K562 (cell line): ENCODE results near the gene RUNX1. TPM values are rescaled to one million over a fixed set of nuclear protein-coding genes. Genes with fewer than 3 reads are reported as not detected.

Source experiments
- ATAC-seq: fragments of 200-7000 bp; cut with Tn5 transposase; 3 replicates; pipeline ENCODE4 v1.9.1; 2020; ENCODE audit warnings: moderate library complexity
- BruUV-seq: library from RNA; stranded (reverse); fragments of 400-500 nt; replicated peaks from 2 replicates; lab custom pipeline; 2021; lab: Mats Ljungman, UMichigan
- CTCF ChIA-PET: fragments of 300-600 bp; formaldehyde crosslinking; extraction: SDS; loops from one replicate; lab custom pipeline; 2021; ENCODE audit warnings: low intra/inter-chr PET ratio; lab: Yijun Ruan, JAX
- POLR2A ChIA-PET: fragments of 300-600, 350-650 bp; sonication (Branson Sonifier 250); formaldehyde crosslinking; extraction: SDS; loops from one replicate; lab custom pipeline; 2021; ENCODE audit warnings: antibody characterized with exemption, inconsistent platforms; lab: Yijun Ruan, JAX
- DNase-seq, 4 experiments: peaks; one replicate each; pipeline versions ENCODE4 v3.0.0 to v3.0.0-alpha.2; 2011 to 2018; ENCODE audit warnings: low spot score in 3 of 4, mixed read lengths in 3 of 4; ENCODE audit errors: extremely low read depth in 1 of 4
- FAIRE-seq: peaks from 2 replicates; lab custom pipeline; 2011; peaks lifted over from hg19 to GRCh38; lab: Jason Lieb, UNC
- H2AFZ ChIP-seq: 2 replicates; pipeline ENCODE4 v1.6.0; 2011; ENCODE audit warnings: low read depth, low read length, control low read depth, inconsistent platforms
- H3K27ac ChIP-seq: fragments of 200-600 bp; 3 replicates; pipeline ENCODE4 v1.8.0; 2011; ENCODE audit warnings: low read depth, mild to moderate bottlenecking, control low read depth, inconsistent platforms, low read length, moderate library complexity, mixed read lengths; ENCODE audit errors: extremely low read depth
- H3K27me3 ChIP-seq, 2 experiments: fragments of 300-600 bp in 1 of 2; 2 replicates in 1 of 2; 3 replicates in 1 of 2; pipeline versions ENCODE4 v1.6.0 to v1.8.0; 2011; ENCODE audit warnings: inconsistent platforms in 2 of 2, low read length in 2 of 2, mild to moderate bottlenecking in 1 of 2, mixed read lengths in 1 of 2, moderate library complexity in 1 of 2; ENCODE audit not compliant: control insufficient read depth in 2 of 2, insufficient read depth in 2 of 2
- H3K36me3 ChIP-seq: fragments of 300-600 bp; 3 replicates; pipeline ENCODE4 v1.8.0; 2011; ENCODE audit warnings: mild to moderate bottlenecking, low read length, inconsistent platforms; ENCODE audit not compliant: control insufficient read depth, insufficient read depth
- H3K4me1 ChIP-seq, 2 experiments: fragments of 200-600 bp in 1 of 2; replicated peaks in 1 of 2; 2 replicates in 1 of 2; 3 replicates in 1 of 2; pipeline versions ENCODE4 v1.5.1 to v1.8.0; 2011; ENCODE audit warnings: inconsistent platforms in 2 of 2, low read length in 2 of 2, mild to moderate bottlenecking in 1 of 2, mixed read lengths in 1 of 2, moderate library complexity in 1 of 2; ENCODE audit not compliant: control insufficient read depth in 2 of 2, insufficient read depth in 2 of 2
- H3K4me2 ChIP-seq: 2 replicates; pipeline ENCODE4 v1.6.1; 2011; ENCODE audit warnings: low read length, control low read depth, inconsistent platforms, mixed read lengths; ENCODE audit not compliant: insufficient read depth
- H3K4me3 ChIP-seq: fragments of 200-600 bp; sonication (generic), shearing (Covaris generic); 2 replicates; pipeline ENCODE4 v1.5.1; 2016; ENCODE audit warnings: control low read depth, inconsistent platforms
- H3K79me2 ChIP-seq: fragments of 200-600 bp; 3 replicates; pipeline ENCODE4 v1.8.0; 2011; ENCODE audit warnings: low read length, inconsistent platforms; ENCODE audit not compliant: control insufficient read depth, insufficient read depth
- H3K9ac ChIP-seq, 2 experiments: 2 replicates each; pipeline versions ENCODE4 v1.6.0 to v1.6.1; 2011; ENCODE audit warnings: low read depth in 2 of 2, low read length in 2 of 2, control low read depth in 1 of 2, inconsistent platforms in 1 of 2, mild to moderate bottlenecking in 1 of 2, mixed read lengths in 1 of 2; ENCODE audit not compliant: insufficient read depth in 1 of 2
- H3K9me1 ChIP-seq: one replicate; pipeline ENCODE4 v1.6.0; 2011; ENCODE audit warnings: inconsistent platforms, mild to moderate bottlenecking, low read length, moderate library complexity; ENCODE audit not compliant: control insufficient read depth, insufficient read depth
- H3K9me3 ChIP-seq: replicated peaks from 2 replicates; pipeline ENCODE4 v1.5.1; 2011; ENCODE audit warnings: low read depth, low read length, inconsistent platforms; ENCODE audit not compliant: control insufficient read depth, insufficient read depth
- H4K20me1 ChIP-seq: replicated peaks from 2 replicates; pipeline ENCODE4 v1.6.1; 2011; ENCODE audit warnings: low read length, inconsistent platforms, mixed read lengths; ENCODE audit not compliant: control insufficient read depth, insufficient read depth
- ATF1 ChIP-seq, 2 experiments: fragments of 450-650 bp in 1 of 2; IDR thresholded peaks; 2 replicates each; pipeline ENCODE4 v1.6.1; 2016; ENCODE audit warnings: missing compliant biosample characterization in 1 of 2, missing genetic modification characterization in 1 of 2
- BRF2 ChIP-seq: IDR thresholded peaks from 3 replicates; pipeline ENCODE4 v1.6.1; 2011; ENCODE audit warnings: borderline replicate concordance, mild to moderate bottlenecking; ENCODE audit not compliant: insufficient read length, insufficient read depth
- CHCHD3 ChIP-seq: fragments of 250-450 bp; sonication (Bioruptor Pico); IDR thresholded peaks from 2 replicates; pipeline ENCODE4 v2.1.2; 2022; ENCODE audit warnings: mild to moderate bottlenecking
- CSDE1 ChIP-seq, 2 experiments: fragments of 450-650 bp; IDR thresholded peaks; 2 replicates each; pipeline ENCODE4 v1.6.1; 2016; ENCODE audit warnings: mild to moderate bottlenecking in 1 of 2
- DDX20 ChIP-seq: fragments of 450-650 bp; IDR thresholded peaks from 2 replicates; pipeline ENCODE4 v1.6.1; 2016; ENCODE audit warnings: missing genetic modification characterization, low read depth, mild to moderate bottlenecking, missing compliant biosample characterization, moderate library complexity
- HMGXB4 ChIP-seq: sonication (generic); formaldehyde crosslinking; IDR thresholded peaks from 2 replicates; pipeline ENCODE4 v1.8.1; 2023; ENCODE audit warnings: mild to moderate bottlenecking, missing genetic modification reagents
- IRF1 ChIP-seq: sonication (generic); formaldehyde crosslinking; IDR thresholded peaks from 2 replicates; pipeline ENCODE4 v1.8.0; 2022; ENCODE audit warnings: missing genetic modification reagents, mild to moderate bottlenecking, borderline replicate concordance
- MAFK ChIP-seq: IDR thresholded peaks from 2 replicates; pipeline ENCODE4 v1.6.1; 2011; ENCODE audit warnings: low read length, improper control_type of control experiment
- PHF21A ChIP-seq: fragments of 450-650 bp; IDR thresholded peaks from 2 replicates; pipeline ENCODE4 v1.6.1; 2017; ENCODE audit warnings: low read depth, borderline replicate concordance
- SMAD4 ChIP-seq: fragments of 250-450 bp; sonication (Bioruptor Pico); conservative IDR thresholded peaks from 2 replicates; pipeline ENCODE4 v1.8.0; 2021; ENCODE audit warnings: inconsistent platforms, mild to moderate bottlenecking, moderate library complexity
- STAG1 ChIP-seq: sonication (generic); formaldehyde crosslinking; IDR thresholded peaks from 2 replicates; pipeline ENCODE4 v1.5.0; 2020; ENCODE audit warnings: missing genetic modification reagents, borderline replicate concordance
- ZBTB17 ChIP-seq: fragments of 450-650 bp; formaldehyde crosslinking; IDR thresholded peaks from 2 replicates; pipeline ENCODE4 v1.4.0; 2020; ENCODE audit warnings: mild to moderate bottlenecking
- ZNF589 ChIP-seq: fragments of 200-800 bp; sonication (Bioruptor generic); IDR thresholded peaks from 2 replicates; pipeline ENCODE4 v1.6.1; 2016; ENCODE audit warnings: low read depth, missing genetic modification characterization, missing compliant biosample characterization
- WGBS: fragments of 100-300 bp; shearing (Covaris generic); methylation state at CpG from one replicate; pipeline ENCODE4 v1.1.6; 2016; ENCODE audit warnings: low coverage, mixed read lengths; ENCODE audit not compliant: insufficient coverage; ENCODE audit errors: missing lambda C conversion rate; 5-methylcytosine and 5-hydroxymethylcytosine counted together
- in situ Hi-C: fragments of 300-500 bp; cut with MboI; formaldehyde crosslinking; loops from 4 replicates; pipeline ENCODE4 v1.15.0; 2018; ENCODE audit warnings: inconsistent platforms, mixed read lengths
- intact Hi-C: fragments of 100-400 bp; cut with micrococcal nuclease; formaldehyde crosslinking; loops from 2 replicates; pipeline ENCODE4 v1.14.2; 2022
- polyA plus RNA-seq, 8 experiments: library from polyadenylated mRNA; depleted of rRNA in 4 of 8; stranded (reverse) in 5 of 8; unstranded in 3 of 8; fragments of >200 nt; fragmentation: Nextera tagmentation in 2 of 8; fragmentation: Illumina TruSeq in 1 of 8; extraction: Ambion mirVana in 2 of 8; extraction: Trizol in 1 of 8; gene quantifications; 2 replicates each; pipeline versions ENCODE4 v1.2.1 to v1.2.3, GENCODE V29; 2011 to 2014; ENCODE audit warnings: inconsistent platforms in 1 of 8, missing spikeins in 1 of 8
- total RNA-seq, 7 experiments: library from RNA; depleted of rRNA in 6 of 7; stranded (reverse); fragments of >200 nt in 6 of 7; fragmentation: Illumina TruSeq in 2 of 7; extraction: Trizol in 2 of 7; gene quantifications; 2 replicates each; pipeline versions ENCODE4 v1.2.1 to v1.2.3, GENCODE V29; 2011 to 2021; ENCODE audit warnings: low replicate concordance in 1 of 7

The RUNX1 gene
- total and polyA plus RNA-seq, 9 of the 15 experiments (the other 6 are each of a cell fraction or from before 2014, with no cell fraction given) = 2.2 to 68.6 (median 17.8) TPM

- Histone ChIP-seq H4K20me1 (no peaks in the 10 kb centered on the region), H3K9ac (no peak overlapping the region), H3K79me2 (no peaks in the 10 kb centered on the region), H3K27ac (no peak overlapping the region), H3K36me3 (no peaks in the 10 kb centered on the region), H3K9me1 (no peaks in the 10 kb centered on the region), H3K4me3 (no peak overlapping the region), H2AFZ (no peak overlapping the region), H3K4me2 (no peak overlapping the region), H3K4me1 (peaks cover 5 to 18% of the 10 kb centered on the region in 2 experiments; a peak in 4 of 5 replicates), H3K27me3 (no peaks in the 10 kb centered on the region), H3K9me3 (no peaks in the 10 kb centered on the region)
- DNase-seq (no peak), ATAC-seq (no peak), FAIRE-seq (no peak)
- in situ Hi-C loops = no loop called here
- CTCF ChIA-PET = no interaction called here
- BruUV-seq = no TSS peak
- POLR2A ChIA-PET = interaction anchor here (0.6 to 1.0 kb wide), 2 partner anchors 9 to 366 kb away, joined by 3 to 4 read pairs; no protein-coding TSS in a partner anchor
- intact Hi-C loops = no loop called here
- 61% methylated on average over 4 of the region's 4 CpGs for WGBS
- TF ChIP-seq ATF1 (CRISPR knock-in tag; IDR thresholded peaks at IDR 0.05) = no peak
- peak; percentile 67 for TF ChIP-seq ATF1 (tag; IDR thresholded peaks at IDR 0.05)
- no peak for TF ChIP-seq CSDE1 (IDR thresholded peaks at IDR 0.05)
- no peak for TF ChIP-seq HMGXB4
These were observed 125.9 kb downstream of the RUNX1 start for GRCh38 chr21:34923202-34923601.

GRCh38 chr21:34922479-34922878 lies 126.6 kb downstream of the RUNX1 start:
- ATAC-seq = no peak
- in situ Hi-C loops = no loop called here
- Histone ChIP-seq H4K20me1 (no peaks in the 10 kb centered on the region), H3K9ac (no peak overlapping the region), H3K27ac (no peak overlapping the region), H3K36me3 (no peaks in the 10 kb centered on the region), H3K4me2 (no peak overlapping the region), H3K4me3 (no peak overlapping the region), H3K9me3 (no peaks in the 10 kb centered on the region), H3K4me1 (peaks cover 5 to 18% of the 10 kb centered on the region in 2 experiments; a peak in 4 of 5 replicates), H2AFZ (no peak overlapping the region), H3K79me2 (no peaks in the 10 kb centered on the region), H3K27me3 (no peaks in the 10 kb centered on the region), H3K9me1 (no peaks in the 10 kb centered on the region)
- DNase-seq = no peak
- CTCF ChIA-PET = no interaction called here
- intact Hi-C loops = no loop called here
- BruUV-seq = no TSS peak
- no peak for FAIRE-seq
- POLR2A ChIA-PET = interaction anchor here (0.6 to 1.0 kb wide), 2 partner anchors 8 to 365 kb away, joined by 3 to 4 read pairs; no protein-coding TSS in a partner anchor
- TF ChIP-seq DDX20 = no peak
- no peak for TF ChIP-seq ZNF589 (CRISPR knock-in tag)
- TF ChIP-seq IRF1 (CRISPR knock-in tag) = no peak
- no peak for TF ChIP-seq CHCHD3 (CRISPR knock-in tag)
- no peak for TF ChIP-seq STAG1 (CRISPR knock-in tag)
- no peak for TF ChIP-seq PHF21A
- no peak for TF ChIP-seq SMAD4 (CRISPR knock-in tag)
- no peak for TF ChIP-seq ZBTB17 (CRISPR knock-in tag)
- TF ChIP-seq MAFK = no peak
- no peak for TF ChIP-seq BRF2
